M059J (cell line): ENCODE measurements around the gene RAB21. TPM values are rescaled to one million over a fixed set of nuclear protein-coding genes. Genes with fewer than 3 reads are reported as not detected.
"Not testable (repeated sequence)": the region's sequence is repeated elsewhere in the genome, so short reads cannot be mapped to it uniquely, and the experiment has no call there.

Experiments used
- DNase-seq: peaks from one replicate; pipeline ENCODE4 v3.0.0-alpha.2; 2012; ENCODE audit warnings: low read depth
- total RNA-seq: library from RNA; depleted of rRNA; stranded (reverse); fragments of >200 nt; shearing (Covaris generic); gene quantifications from 2 replicates; pipeline ENCODE4 v1.2.3, GENCODE V29; 2014; rRNA removed

Gene RAB21
- total RNA-seq, 1 experiment from 2014 or later: 35.9 TPM

DNA sequence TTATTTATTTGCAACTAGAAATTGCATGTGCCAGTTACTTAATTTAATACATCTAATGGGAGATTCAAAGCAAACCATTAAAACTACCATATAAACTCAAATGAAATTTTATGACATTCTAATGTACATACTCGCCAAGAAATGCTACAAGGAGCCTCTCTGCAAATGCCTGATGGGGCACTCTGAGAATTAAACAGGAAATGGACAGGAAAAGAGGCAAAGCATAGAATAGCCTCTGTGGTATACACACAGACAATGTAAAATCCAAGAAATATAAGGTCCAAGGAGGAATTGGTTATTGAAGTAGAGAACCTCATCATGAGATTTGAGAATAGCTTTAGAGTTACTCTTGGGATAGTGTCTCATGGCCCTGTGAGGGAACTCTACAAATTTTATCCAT is 41.2 kb downstream of the RAB21 start:
- DNase-seq: no peak

DNA sequence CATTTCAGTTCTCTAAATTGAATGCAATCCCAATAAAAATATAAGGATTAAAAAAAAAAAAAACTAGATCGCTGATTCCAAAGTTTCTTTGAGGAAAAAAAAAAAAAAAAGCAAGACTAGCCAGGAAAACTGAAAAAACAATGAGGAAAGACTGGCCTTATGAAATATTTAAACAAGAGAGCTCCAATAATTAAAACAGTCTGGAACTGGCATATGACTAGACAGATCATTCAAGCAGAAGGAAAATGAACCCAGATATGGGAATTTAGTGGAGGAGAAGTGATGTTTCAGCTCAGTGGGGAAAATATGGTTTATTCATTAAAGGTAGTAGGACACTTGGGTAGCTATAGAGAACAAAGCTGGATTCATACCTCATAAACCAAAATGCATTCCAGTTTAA is 42.9 kb downstream of the RAB21 start:
- no peak for DNase-seq

- peak; percentile 73 for DNase-seq
These were observed 44.4 kb downstream of the RAB21 start for GRCh38 chr12:71799106-71799505.

- no peak for DNase-seq
These were observed 45.5 kb downstream of the RAB21 start for GRCh38 chr12:71800177-71800576.

DNA sequence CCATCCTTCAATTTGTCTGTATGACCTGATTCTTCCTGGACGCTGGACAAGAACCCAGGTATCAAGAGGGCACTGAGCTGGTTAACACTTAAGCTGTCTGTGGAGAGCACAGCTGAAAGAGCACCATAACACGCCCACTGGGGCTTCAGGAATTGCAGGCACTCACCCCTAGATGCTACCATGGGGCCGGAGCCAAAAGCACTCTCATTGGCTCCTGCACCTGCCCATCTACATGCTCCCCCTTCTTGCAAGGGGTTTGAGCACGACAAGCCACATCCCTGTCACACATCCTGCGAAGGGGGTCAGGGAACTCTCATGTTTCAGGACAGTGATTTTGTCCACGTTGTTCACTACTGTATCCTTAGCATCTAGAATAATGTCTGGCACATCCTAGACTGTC is 49.8 kb downstream of the RAB21 start:
- no peak for DNase-seq

DNA sequence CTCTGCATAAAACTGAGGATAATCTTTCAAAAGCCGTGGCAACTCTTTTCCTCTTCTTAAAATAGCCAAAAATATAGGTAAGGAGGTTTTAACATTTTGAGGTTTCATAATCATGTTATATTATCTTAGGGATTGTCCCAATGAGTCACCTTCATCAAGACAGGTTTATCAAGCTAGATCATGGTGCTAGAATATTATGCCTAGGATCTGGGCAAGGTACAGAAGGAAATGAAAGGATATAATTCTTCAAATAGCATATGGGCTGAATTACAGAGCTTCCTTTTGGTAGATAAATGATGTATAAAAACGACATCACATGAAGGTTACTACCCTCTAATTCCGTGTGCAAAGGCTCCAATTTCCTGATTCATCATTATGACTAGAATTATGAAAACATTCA is 56.3 kb downstream of the RAB21 start:
- DNase-seq: no peak

DNA sequence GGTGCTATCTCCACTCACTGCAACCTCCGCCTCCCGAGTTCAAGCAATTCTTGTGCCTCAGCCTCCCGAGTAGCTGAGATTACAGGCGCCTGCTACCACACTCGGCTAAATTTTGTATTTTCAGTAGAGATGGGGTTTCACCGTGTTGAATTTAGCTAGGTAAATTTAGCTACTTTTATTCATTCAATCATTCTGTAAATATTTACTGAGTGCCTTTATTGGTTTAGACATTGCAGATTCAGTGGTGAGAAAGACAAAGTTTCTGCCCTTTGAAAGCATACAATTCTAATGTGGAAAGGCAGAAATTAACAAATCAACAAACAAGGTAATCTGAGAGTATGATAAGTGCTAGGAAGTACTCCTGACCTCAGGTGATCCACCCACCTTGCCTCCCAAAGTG is 60.6 kb downstream of the RAB21 start:
- not testable (repeated sequence) for DNase-seq

GRCh38 chr12:71822088-71822487 is 67.4 kb downstream of the RAB21 start:
- DNase-seq: not testable (repeated sequence)

GRCh38 chr12:71828813-71829212 is 74.2 kb downstream of the RAB21 start:
- DNase-seq: no peak

DNA sequence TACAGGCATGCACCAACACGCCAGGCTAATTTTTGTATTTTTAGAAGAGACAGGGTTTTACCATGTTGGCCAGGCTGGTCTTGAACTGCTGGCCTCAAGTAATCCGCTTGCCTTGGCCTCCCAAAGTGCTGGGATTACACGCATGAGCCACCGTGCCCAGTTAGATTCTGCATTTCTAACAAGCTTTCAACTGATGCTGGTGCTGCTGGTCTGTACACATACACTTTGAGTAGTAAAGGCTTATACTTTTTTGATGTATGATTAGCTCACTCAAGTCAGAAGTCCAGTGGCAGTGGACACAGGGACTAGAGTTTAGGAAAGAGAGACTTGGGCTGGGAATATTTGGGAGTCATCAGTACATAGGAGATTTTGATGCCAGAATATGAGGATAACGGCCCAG is 82.7 kb downstream of the RAB21 start:
- no peak for DNase-seq

DNA sequence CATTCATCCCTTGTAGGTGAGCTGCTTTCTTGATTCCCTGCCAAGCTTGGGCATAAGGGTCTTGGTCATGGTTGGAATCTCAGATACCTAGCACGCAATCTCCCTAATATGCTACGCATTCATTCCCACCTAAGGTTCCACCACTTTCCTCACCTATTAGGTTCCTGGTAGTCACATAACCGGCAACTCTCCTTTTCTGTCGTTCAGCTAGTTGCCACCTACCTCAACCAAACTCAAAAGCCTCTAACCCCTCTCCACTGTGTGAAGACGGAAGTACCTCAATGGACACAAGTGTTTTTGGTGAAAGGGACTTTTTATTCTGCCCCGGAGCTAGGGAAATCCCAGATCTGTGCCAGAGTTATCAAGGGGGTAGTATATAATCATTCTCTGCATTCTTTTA is 83.6 kb downstream of the RAB21 start:
- DNase-seq: no peak

DNA sequence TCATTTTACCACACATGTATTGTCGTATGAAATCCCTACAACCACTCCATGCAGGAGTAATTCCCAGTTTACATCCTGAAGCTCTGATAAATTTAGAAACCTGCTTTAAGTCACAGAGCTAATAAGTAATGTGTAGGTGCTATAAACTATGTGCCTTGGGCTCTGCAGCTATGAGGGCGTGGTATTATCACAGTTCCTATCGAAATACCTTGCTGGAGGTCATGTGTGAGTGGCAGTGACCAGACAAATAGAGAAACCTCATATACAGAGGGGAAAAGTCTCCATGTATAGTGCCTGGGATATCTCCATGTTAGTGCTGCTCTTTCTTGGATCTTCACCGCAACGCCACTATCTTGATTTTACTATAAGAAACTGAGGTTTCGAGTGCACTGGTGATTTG is 84.0 kb downstream of the RAB21 start:
- DNase-seq: no peak

DNA sequence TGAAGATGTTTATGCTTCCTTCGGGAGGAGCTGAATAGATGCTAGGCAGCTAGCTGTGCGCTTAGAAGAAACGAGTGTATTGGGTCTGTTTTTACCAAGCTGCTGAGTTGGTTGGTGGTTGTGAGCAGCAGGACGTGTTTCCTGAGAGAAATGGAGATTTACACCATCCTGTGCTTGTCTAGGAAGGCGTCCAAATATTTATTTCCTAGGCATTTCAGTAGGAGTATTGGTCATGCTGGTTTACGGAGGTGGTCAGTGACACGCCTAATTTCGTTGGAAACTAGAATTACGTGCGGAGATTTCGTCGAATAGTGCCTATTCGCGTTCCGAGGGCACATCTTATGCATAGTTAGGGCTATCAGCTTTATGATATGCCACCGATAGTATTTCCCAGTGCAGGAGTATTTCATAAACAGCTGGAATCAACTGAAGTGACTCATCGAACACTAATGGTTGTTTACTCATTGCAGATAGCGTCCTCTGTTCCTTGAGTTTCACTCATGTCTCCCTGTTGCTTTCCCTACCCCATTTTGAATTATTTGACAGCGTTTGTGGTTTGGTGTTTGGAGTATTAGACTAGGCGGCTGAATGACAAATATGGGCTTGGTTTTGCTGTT is 85.7 kb downstream of the RAB21 start:
- DNase-seq: peak; percentile 83

- peak; percentile 47 for DNase-seq
These were observed 91.8 kb downstream of the RAB21 start for GRCh38 chr12:71846322-71846940.

GRCh38 chr12:71848212-71848611 is 93.5 kb downstream of the RAB21 start:
- peak; percentile 11 for DNase-seq

- no peak for DNase-seq
These were observed 94.6 kb downstream of the RAB21 start for GRCh38 chr12:71849109-71849851.

Other genes with a start within 250 kb of the RAB21 start
- 2.7 and 7.0 TPM in 2 replicates for gene ZFC3H1, start 91.0 kb upstream of the RAB21 start, total RNA-seq
- gene THAP2, start 90.6 kb upstream of the RAB21 start, total RNA-seq: 2.0 and 4.2 TPM in 2 replicates
- gene TMEM19, start 68.8 kb upstream of the RAB21 start, total RNA-seq: 23.4 and 28.6 TPM in 2 replicates
- 8.6 and 17.6 TPM in 2 replicates for gene TBC1D15, start 84.9 kb downstream of the RAB21 start, total RNA-seq
- not detected in 2 replicates for gene TPH2, start 184.0 kb downstream of the RAB21 start, total RNA-seq